Measurements from ENCODE around the gene VASH2.
"Not testable (repeated sequence)": the region's sequence is repeated elsewhere in the genome, so short reads cannot be mapped to it uniquely, and the experiment has no call there.

Gene VASH2

GRCh38 chr1:212982430-212983152 is 32.2 kb downstream of the VASH2 start:
- no peak overlapping the region for H2AFZ ChIP-seq (ENCODE audit: low read depth, low read length)
- no peak overlapping the region for H3K4me3 ChIP-seq (ENCODE audit: low read length)
- no peaks in the 10 kb centered on the region for H3K36me3 ChIP-seq (ENCODE audit: insufficient read depth, low read length)
- no peaks in the 10 kb centered on the region for H3K27me3 ChIP-seq (ENCODE audit: insufficient read depth, low read length)
- no peaks in the 10 kb centered on the region for H3K9me3 ChIP-seq (ENCODE audit: low read length)
- peaks cover 13% of the 10 kb centered on the region for H3K4me1 ChIP-seq (ENCODE audit: insufficient read depth, low read length)

- Histone ChIP-seq H3K27me3 (ENCODE audit: insufficient read depth, low read length) (no peaks in the 10 kb centered on the region), H3K4me1 (ENCODE audit: insufficient read depth, low read length) (peaks cover 13% of the 10 kb centered on the region), H3K4me3 (ENCODE audit: low read length) (no peak overlapping the region), H3K9me3 (ENCODE audit: low read length) (no peaks in the 10 kb centered on the region), H3K36me3 (ENCODE audit: insufficient read depth, low read length) (no peaks in the 10 kb centered on the region), H2AFZ (ENCODE audit: low read depth, low read length) (no peak overlapping the region)
These were observed 33.1 kb downstream of the VASH2 start for GRCh38 chr1:212983482-212983881.

GRCh38 chr1:212984522-212985291 is 34.4 kb downstream of the VASH2 start:
- no peaks in the 10 kb centered on the region for H3K36me3 ChIP-seq (ENCODE audit: insufficient read depth, low read length)
- no peaks in the 10 kb centered on the region for H3K9me3 ChIP-seq (ENCODE audit: low read length)
- H3K4me1 ChIP-seq (ENCODE audit: insufficient read depth, low read length), result peaks cover 13% of the 10 kb centered on the region
- no peak overlapping the region for H2AFZ ChIP-seq (ENCODE audit: low read depth, low read length)
- H3K27me3 ChIP-seq (ENCODE audit: insufficient read depth, low read length), result no peaks in the 10 kb centered on the region
- H3K4me3 ChIP-seq (ENCODE audit: low read length), result no peak overlapping the region

GRCh38 chr1:212986551-212986950 is 36.2 kb downstream of the VASH2 start:
- peaks cover 2% of the 10 kb centered on the region for H3K4me1 ChIP-seq (ENCODE audit: insufficient read depth, low read length)
- H3K4me3 ChIP-seq (ENCODE audit: low read length), result no peak overlapping the region
- H2AFZ ChIP-seq (ENCODE audit: low read depth, low read length), result no peak overlapping the region
- H3K36me3 ChIP-seq (ENCODE audit: insufficient read depth, low read length), result peaks cover 3% of the 10 kb centered on the region
- H3K27me3 ChIP-seq (ENCODE audit: insufficient read depth, low read length), result no peaks in the 10 kb centered on the region
- H3K9me3 ChIP-seq (ENCODE audit: low read length), result no peaks in the 10 kb centered on the region

GRCh38 chr1:212987702-212988322 is 37.5 kb downstream of the VASH2 start:
- Histone ChIP-seq H3K36me3 (ENCODE audit: insufficient read depth, low read length) (peaks cover 12% of the 10 kb centered on the region), H3K4me3 (ENCODE audit: low read length) (no peak overlapping the region), H3K4me1 (ENCODE audit: insufficient read depth, low read length) (no peaks in the 10 kb centered on the region), H3K27me3 (ENCODE audit: insufficient read depth, low read length) (no peaks in the 10 kb centered on the region), H3K9me3 (ENCODE audit: low read length) (no peaks in the 10 kb centered on the region), H2AFZ (ENCODE audit: low read depth, low read length) (no peak overlapping the region)

- H2AFZ ChIP-seq (ENCODE audit: low read depth, low read length), result no peak overlapping the region
- H3K36me3 ChIP-seq (ENCODE audit: insufficient read depth, low read length), result peaks cover 26% of the 10 kb centered on the region
- H3K4me3 ChIP-seq (ENCODE audit: low read length), result no peak overlapping the region
- H3K4me1 ChIP-seq (ENCODE audit: insufficient read depth, low read length), result no peaks in the 10 kb centered on the region
- H3K27me3 ChIP-seq (ENCODE audit: insufficient read depth, low read length), result no peaks in the 10 kb centered on the region
- H3K9me3 ChIP-seq (ENCODE audit: low read length), result no peaks in the 10 kb centered on the region
These were observed 39.9 kb downstream of the VASH2 start for GRCh38 chr1:212990276-212990675.

- H2AFZ ChIP-seq (ENCODE audit: low read depth, low read length); H3K4me1 ChIP-seq (ENCODE audit: insufficient read depth, low read length): not testable (repeated sequence)
These were observed 43.6 kb downstream of the VASH2 start for GRCh38 chr1:212993960-212994359.

GRCh38 chr1:212994926-212995325 is 44.6 kb downstream of the VASH2 start:
- Histone ChIP-seq H2AFZ (ENCODE audit: low read depth, low read length) (no peak overlapping the region), H3K27me3 (ENCODE audit: insufficient read depth, low read length) (no peaks in the 10 kb centered on the region), H3K36me3 (ENCODE audit: insufficient read depth, low read length) (peaks cover 43% of the 10 kb centered on the region), H3K4me1 (ENCODE audit: insufficient read depth, low read length) (no peaks in the 10 kb centered on the region), H3K9me3 (ENCODE audit: low read length) (no peaks in the 10 kb centered on the region), H3K4me3 (ENCODE audit: low read length) (no peak overlapping the region)

More at GRCh38 chr1:212993960-212994359, 43.6 kb downstream of the VASH2 start:
- not testable (repeated sequence) for H3K27me3 ChIP-seq (ENCODE audit: insufficient read depth, low read length); H3K4me3 ChIP-seq (ENCODE audit: low read length); H3K9me3 ChIP-seq (ENCODE audit: low read length)
- H3K36me3 ChIP-seq (ENCODE audit: insufficient read depth, low read length), result peaks cover 38% of the 10 kb centered on the region

- Histone ChIP-seq H3K36me3 (ENCODE audit: insufficient read depth, low read length) (peaks cover 68% of the 10 kb centered on the region), H3K4me3 (ENCODE audit: low read length) (no peak overlapping the region), H3K4me1 (ENCODE audit: insufficient read depth, low read length) (peaks cover 2% of the 10 kb centered on the region), H3K27me3 (ENCODE audit: insufficient read depth, low read length) (no peaks in the 10 kb centered on the region), H2AFZ (ENCODE audit: low read depth, low read length) (no peak overlapping the region), H3K9me3 (ENCODE audit: low read length) (no peaks in the 10 kb centered on the region)
These were observed 52.9 kb downstream of the VASH2 start for GRCh38 chr1:213003256-213003655.

- peaks cover 67% of the 10 kb centered on the region for H3K36me3 ChIP-seq (ENCODE audit: insufficient read depth, low read length)
These were observed 58.2 kb downstream of the VASH2 start for GRCh38 chr1:213008564-213008963.

GRCh38 chr1:213014642-213015041 is 64.3 kb downstream of the VASH2 start:
- Histone ChIP-seq H3K9me3 (ENCODE audit: low read length) (no peaks in the 10 kb centered on the region), H3K4me1 (ENCODE audit: insufficient read depth, low read length) (peaks cover 13% of the 10 kb centered on the region), H2AFZ (ENCODE audit: low read depth, low read length) (peak overlapping the region; percentile 35), H3K4me3 (ENCODE audit: low read length) (peak overlapping the region; percentile 74), H3K36me3 (ENCODE audit: insufficient read depth, low read length) (peaks cover 25% of the 10 kb centered on the region), H3K27me3 (ENCODE audit: insufficient read depth, low read length) (no peaks in the 10 kb centered on the region)

More at GRCh38 chr1:213008564-213008963, 58.2 kb downstream of the VASH2 start:
- Histone ChIP-seq H3K4me1 (ENCODE audit: insufficient read depth, low read length) (peaks cover 4% of the 10 kb centered on the region), H3K4me3 (ENCODE audit: low read length) (no peak overlapping the region), H3K27me3 (ENCODE audit: insufficient read depth, low read length) (no peaks in the 10 kb centered on the region), H2AFZ (ENCODE audit: low read depth, low read length) (no peak overlapping the region), H3K9me3 (ENCODE audit: low read length) (no peaks in the 10 kb centered on the region)

GRCh38 chr1:213015099-213016050 is 65.0 kb downstream of the VASH2 start, which contains the start of gene ANGEL2:
ANGEL2 (minus strand) TSS chr1:213015867; CDS start chr1:213015671, 196 bp downstream.
- H3K36me3 ChIP-seq (ENCODE audit: insufficient read depth, low read length), result peaks cover 25% of the 10 kb centered on the region
- no peaks in the 10 kb centered on the region for H3K9me3 ChIP-seq (ENCODE audit: low read length)
- peak within 1 kb of the TSS; percentile 35 for H2AFZ ChIP-seq (ENCODE audit: low read depth, low read length)
- H3K4me1 ChIP-seq (ENCODE audit: insufficient read depth, low read length), result peaks cover 13% of the 10 kb centered on the region
- H3K27me3 ChIP-seq (ENCODE audit: insufficient read depth, low read length), result no peaks in the 10 kb centered on the region
- H3K4me3 ChIP-seq (ENCODE audit: low read length), result peak within 1 kb of the TSS; percentile 74
